ENCODE data around the gene REEP3. TPM values are rescaled to one million over a fixed set of nuclear protein-coding genes. Genes with fewer than 3 reads are reported as not detected.

Gene REEP3
- total RNA-seq, 1 experiment from 2014 or later, result 51.8 TPM

GRCh38 chr10:63579371-63580014 is 58.3 kb downstream of the REEP3 start:
- no peak for TF ChIP-seq CTCF (IDR thresholded peaks at IDR 0.05; ENCODE audit: unreplicated experiment)
- H3K27me3 Mint-ChIP-seq (ENCODE audit: insufficient read depth, unreplicated experiment), result no peaks in the 10 kb centered on the region
- BruUV-seq (replicated peaks), result no TSS peak
- H3K4me1 Mint-ChIP-seq (ENCODE audit: insufficient read depth, unreplicated experiment), result no peaks in the 10 kb centered on the region
- no peak overlapping the region for H3K4me3 Mint-ChIP-seq (ENCODE audit: unreplicated experiment)
- ChIA-PET POLR2A (interaction anchor here (1.7 to 2.1 kb wide), 2 partner anchors 49 to 128 kb away, joined by 4 to 5 read pairs; no protein-coding TSS in a partner anchor), CTCF (interaction anchor here (0.6 to 0.7 kb wide), 2 partner anchors 12 to 49 kb away, joined by 3 to 4 read pairs; no protein-coding TSS in a partner anchor)
- intact Hi-C loops (cut with micrococcal nuclease), result no loop called here
- H3K36me3 Mint-ChIP-seq (ENCODE audit: insufficient read depth, unreplicated experiment), result peaks cover 40% of the 10 kb centered on the region
- H3K27ac Mint-ChIP-seq (ENCODE audit: low read depth, unreplicated experiment), result no peak overlapping the region
- no peak for DNase-seq (ENCODE audit: unreplicated experiment)
- H3K9me3 Mint-ChIP-seq (ENCODE audit: unreplicated experiment), result no peaks in the 10 kb centered on the region

GRCh38 chr10:63582690-63583089 is 61.5 kb downstream of the REEP3 start:
- Mint-ChIP-seq H3K9me3 (ENCODE audit: unreplicated experiment) (no peaks in the 10 kb centered on the region), H3K4me1 (ENCODE audit: insufficient read depth, unreplicated experiment) (no peaks in the 10 kb centered on the region), H3K4me3 (ENCODE audit: unreplicated experiment) (no peak overlapping the region), H3K27me3 (ENCODE audit: insufficient read depth, unreplicated experiment) (no peaks in the 10 kb centered on the region), H3K36me3 (ENCODE audit: insufficient read depth, unreplicated experiment) (peaks cover 9% of the 10 kb centered on the region), H3K27ac (ENCODE audit: low read depth, unreplicated experiment) (no peak overlapping the region)
- no peak for DNase-seq (ENCODE audit: unreplicated experiment)
- ChIA-PET CTCF (interaction anchor here (0.5 to 1.7 kb wide), 3 partner anchors 9 to 137 kb away, joined by 3 to 5 read pairs (median 4); no protein-coding TSS in a partner anchor), POLR2A (no interaction called here)
- TF ChIP-seq CTCF (IDR thresholded peaks at IDR 0.05; ENCODE audit: unreplicated experiment), result no peak
- BruUV-seq (replicated peaks), result no TSS peak
- intact Hi-C loops (cut with micrococcal nuclease), result no loop called here

GRCh38 chr10:63583397-63583796 is 62.2 kb downstream of the REEP3 start:
- ChIA-PET POLR2A (no interaction called here), CTCF (no interaction called here)
- BruUV-seq (replicated peaks), result no TSS peak
- Mint-ChIP-seq H3K9me3 (ENCODE audit: unreplicated experiment) (no peaks in the 10 kb centered on the region), H3K27me3 (ENCODE audit: insufficient read depth, unreplicated experiment) (no peaks in the 10 kb centered on the region), H3K27ac (ENCODE audit: low read depth, unreplicated experiment) (no peak overlapping the region), H3K4me3 (ENCODE audit: unreplicated experiment) (no peak overlapping the region), H3K4me1 (ENCODE audit: insufficient read depth, unreplicated experiment) (no peaks in the 10 kb centered on the region), H3K36me3 (ENCODE audit: insufficient read depth, unreplicated experiment) (peaks cover 5% of the 10 kb centered on the region)
- no peak for TF ChIP-seq CTCF (IDR thresholded peaks at IDR 0.05; ENCODE audit: unreplicated experiment)
- no peak for DNase-seq (ENCODE audit: unreplicated experiment)
- intact Hi-C loops (cut with micrococcal nuclease), result no loop called here

GRCh38 chr10:63583909-63584724 is 62.9 kb downstream of the REEP3 start:
- H3K36me3 Mint-ChIP-seq (ENCODE audit: insufficient read depth, unreplicated experiment), result peaks cover 5% of the 10 kb centered on the region
- TF ChIP-seq CTCF (IDR thresholded peaks at IDR 0.05; ENCODE audit: unreplicated experiment), result no peak
- no peaks in the 10 kb centered on the region for H3K4me1 Mint-ChIP-seq (ENCODE audit: insufficient read depth, unreplicated experiment)
- no peaks in the 10 kb centered on the region for H3K9me3 Mint-ChIP-seq (ENCODE audit: unreplicated experiment)
- ChIA-PET CTCF (interaction anchor here (0.5 to 0.8 kb wide), 4 partner anchors 9 to 418 kb away, joined by 3 to 4 read pairs (median 4); no protein-coding TSS in a partner anchor), POLR2A (interaction anchor here (1.4 kb wide), 1 partner anchor 30 kb away, joined by 3 read pairs; no protein-coding TSS in a partner anchor)
- H3K27ac Mint-ChIP-seq (ENCODE audit: low read depth, unreplicated experiment), result no peak overlapping the region
- H3K4me3 Mint-ChIP-seq (ENCODE audit: unreplicated experiment), result no peak overlapping the region
- intact Hi-C loops (cut with micrococcal nuclease), result no loop called here
- BruUV-seq (replicated peaks), result no TSS peak
- H3K27me3 Mint-ChIP-seq (ENCODE audit: insufficient read depth, unreplicated experiment), result no peaks in the 10 kb centered on the region
- no peak for DNase-seq (ENCODE audit: unreplicated experiment)
